Right forelimb (tissue), 1 donor: ENCODE results near the gene RAB4B.
"Not testable (repeated sequence)": the region's sequence is repeated elsewhere in the genome, so short reads cannot be mapped to it uniquely, and the experiment has no call there.

Experiments used
- DNase-seq: peaks from one replicate; pipeline ENCODE4 v3.0.0-alpha.2; 2018

RAB4B gene

DNA sequence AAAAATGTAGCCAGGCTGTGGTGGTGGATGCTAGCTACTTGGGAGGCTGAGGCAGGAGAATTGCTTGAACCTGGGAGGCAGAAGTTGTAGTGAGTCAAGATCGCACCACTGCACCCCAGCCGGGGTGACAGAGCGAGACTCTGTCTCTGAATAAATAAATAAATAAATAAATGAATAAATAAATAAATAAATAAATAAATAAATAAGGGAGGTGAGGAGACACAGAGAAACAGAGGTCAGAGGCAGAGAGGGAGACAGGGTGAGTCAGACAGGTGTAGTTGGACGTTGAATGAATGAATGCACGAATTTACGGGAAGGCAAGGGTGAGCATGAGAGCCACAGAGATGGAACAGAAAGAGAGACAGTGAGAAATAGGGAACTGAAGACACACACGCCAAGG, 3.1 kb downstream of the RAB4B start:
- no peak for DNase-seq

- DNase-seq, result no peak
These were observed 5.7 kb downstream of the RAB4B start for GRCh38 chr19:40783711-40784110.

- DNase-seq, result not testable (repeated sequence)
These were observed 6.1 kb downstream of the RAB4B start for GRCh38 chr19:40784146-40784545.

DNA sequence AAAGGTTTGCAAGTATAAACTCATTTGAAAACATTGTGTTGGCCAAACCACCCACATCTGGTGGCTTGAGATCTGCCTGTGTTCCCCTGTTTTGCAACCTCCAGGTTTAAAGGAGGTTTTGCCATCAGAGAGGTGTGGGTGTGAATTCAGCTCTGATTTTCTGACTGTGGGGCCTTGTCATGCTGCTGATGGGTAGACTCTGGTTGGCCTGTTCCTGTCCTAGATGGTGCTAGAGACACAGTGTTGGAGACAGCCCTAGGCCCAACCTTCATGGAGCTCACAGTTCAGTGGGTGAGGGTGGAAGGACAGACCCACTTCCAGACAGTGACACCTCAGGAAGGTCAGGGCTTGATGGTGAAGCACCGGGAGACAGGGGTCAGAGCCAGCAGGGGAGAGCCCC, 7.5 kb downstream of the RAB4B start:
- DNase-seq, result no peak

GRCh38 chr19:40786060-40787037, 8.3 kb downstream of the RAB4B start:
- no peak for DNase-seq

DNA sequence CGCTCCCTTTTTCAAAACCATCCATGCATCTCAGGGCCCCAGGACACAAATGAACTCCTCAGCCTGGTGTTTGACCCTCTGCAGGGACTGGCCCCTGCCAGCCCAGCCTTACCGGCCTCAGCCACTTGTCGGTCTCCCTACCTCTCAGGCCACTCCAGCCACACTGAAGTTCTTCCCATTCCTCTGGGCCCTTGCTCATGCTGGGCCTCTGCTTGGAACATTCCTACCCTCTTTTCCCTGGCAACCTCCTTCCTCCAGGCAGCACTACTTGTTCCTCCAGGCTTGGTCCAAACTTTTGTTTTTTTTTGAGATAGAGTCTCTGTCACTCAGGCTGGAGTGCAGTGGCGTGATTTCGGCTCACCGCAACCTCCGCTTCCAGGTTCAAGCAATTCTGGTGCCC, 13.3 kb downstream of the RAB4B start:
- no peak for DNase-seq

- DNase-seq, result no peak
These were observed 13.9 kb downstream of the RAB4B start for GRCh38 chr19:40791996-40792395.

- no peak for DNase-seq
These were observed 19.3 kb downstream of the RAB4B start for GRCh38 chr19:40797166-40797962.

DNA sequence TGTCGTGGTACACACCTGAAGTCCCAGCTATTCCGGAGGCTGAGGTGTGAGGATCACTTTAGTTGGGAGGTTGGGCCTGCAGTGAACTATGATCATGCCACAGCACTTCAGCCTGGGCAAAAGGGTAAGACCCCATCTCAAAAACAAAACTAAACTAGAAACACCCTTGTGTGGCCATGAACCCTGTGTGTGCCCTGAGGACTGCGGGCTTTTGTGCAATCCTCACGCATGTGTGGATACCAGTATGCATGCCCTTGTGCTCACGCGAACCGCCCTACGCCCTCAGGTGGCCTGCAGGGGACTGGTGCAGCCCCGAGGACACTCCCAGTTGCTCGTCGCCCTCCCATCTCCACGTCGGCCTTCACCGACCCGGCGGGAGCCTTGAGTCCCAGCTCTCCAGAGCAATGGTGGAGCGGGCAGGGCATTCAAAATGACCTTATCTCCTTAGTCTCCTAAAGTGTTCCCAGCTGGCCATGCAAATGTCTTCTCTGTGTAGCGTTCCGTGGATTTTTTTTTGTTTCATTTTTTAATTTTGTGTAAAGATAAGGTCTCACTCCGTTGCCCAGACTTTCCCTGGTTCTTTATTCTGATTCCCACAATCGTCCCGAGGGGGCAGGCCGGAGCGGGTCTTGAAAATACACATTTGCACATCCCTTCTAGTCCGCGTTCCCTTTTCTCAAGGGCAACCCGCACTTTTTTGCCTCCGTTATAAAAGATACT, 20.1 kb downstream of the RAB4B start:
- DNase-seq, result no peak

DNA sequence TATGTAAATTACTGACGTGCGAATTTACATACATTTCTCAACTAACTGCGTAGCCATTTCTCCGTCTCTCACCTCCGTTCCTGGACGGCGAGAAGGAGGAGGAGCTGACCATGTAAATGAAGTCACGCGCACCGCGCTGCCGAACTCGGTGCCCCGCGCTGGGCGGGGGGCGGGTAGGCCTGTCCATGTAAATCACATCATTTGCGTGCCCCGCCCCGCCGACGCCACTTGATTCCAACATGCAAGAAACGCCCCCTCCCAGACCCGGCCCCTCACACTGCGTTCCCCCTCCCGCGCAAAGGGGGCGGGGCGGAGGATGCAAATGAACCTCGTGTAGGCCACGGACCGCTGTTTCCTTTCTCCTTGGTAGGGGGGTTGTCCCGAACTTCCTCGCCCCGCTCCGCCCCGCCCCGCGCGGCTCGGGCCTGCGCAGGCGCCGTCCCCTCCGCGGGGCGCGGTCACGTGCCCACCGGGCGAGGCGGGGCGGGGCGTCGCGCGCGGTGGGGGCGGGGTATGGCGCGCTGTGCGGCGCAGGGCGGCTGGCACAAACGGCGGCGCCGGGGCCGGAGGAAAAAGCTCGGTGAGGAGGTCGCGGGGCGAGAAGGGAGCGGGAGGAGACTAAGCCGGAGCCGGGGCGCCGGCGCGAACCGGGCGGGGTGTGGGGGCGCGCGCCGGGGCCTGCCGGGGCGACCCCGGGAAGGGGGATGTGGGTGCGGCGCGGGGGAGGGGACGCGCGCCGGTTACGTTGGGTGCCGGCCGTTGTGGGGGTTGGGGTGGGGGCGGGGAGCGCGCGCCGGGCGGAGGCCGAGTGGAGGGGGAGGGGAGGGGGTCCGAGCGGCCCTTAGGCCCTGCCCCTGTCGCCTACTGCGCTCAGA, 20.9 kb downstream of the RAB4B start, which contains the start of gene EGLN2:
Gene EGLN2 (plus strand): TSS at position 509 of the 875 bp plus-strand sequence. CDS start 1,382 bp downstream, outside the sequence.
- DNase-seq, result peak; percentile 100

DNA sequence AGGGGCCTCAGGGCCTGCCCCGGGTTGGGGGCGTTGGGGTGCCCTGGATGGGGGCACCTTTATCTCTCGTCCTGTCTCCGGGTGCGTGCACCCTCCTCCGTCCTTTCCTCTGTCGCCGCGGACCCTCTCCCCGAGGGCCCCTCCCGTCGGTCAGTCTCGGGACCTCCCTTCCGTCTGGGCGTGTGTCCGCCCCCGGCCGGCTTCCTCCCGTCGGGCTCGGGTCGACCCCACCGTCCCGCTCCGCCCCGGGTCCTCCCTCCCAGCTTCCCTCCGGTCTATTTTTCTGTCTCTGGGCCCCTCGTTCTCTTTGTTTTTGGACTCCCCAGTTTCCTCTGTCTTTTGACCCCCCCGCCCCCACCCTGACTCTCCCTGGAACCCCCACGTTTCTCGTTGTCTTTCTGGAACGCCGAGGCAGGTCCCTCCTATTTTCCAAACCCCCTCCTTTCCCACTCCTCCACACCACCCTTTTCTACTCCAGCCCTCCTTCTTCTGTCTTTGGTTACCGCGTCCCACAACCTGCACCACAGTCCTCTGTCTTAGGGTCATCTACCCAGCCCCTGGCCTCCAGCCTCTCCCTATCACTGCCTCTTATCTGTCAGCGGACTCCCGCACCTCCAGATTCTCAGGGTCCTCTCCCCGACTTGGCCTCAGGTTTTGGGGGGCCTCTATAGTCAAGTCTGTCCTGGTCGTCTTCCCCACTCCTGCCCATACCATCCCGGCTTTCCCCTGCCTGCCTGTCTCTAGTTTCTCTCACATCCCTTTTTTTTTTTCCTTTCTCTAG, 21.7 kb downstream of the RAB4B start:
- DNase-seq, result no peak

DNA sequence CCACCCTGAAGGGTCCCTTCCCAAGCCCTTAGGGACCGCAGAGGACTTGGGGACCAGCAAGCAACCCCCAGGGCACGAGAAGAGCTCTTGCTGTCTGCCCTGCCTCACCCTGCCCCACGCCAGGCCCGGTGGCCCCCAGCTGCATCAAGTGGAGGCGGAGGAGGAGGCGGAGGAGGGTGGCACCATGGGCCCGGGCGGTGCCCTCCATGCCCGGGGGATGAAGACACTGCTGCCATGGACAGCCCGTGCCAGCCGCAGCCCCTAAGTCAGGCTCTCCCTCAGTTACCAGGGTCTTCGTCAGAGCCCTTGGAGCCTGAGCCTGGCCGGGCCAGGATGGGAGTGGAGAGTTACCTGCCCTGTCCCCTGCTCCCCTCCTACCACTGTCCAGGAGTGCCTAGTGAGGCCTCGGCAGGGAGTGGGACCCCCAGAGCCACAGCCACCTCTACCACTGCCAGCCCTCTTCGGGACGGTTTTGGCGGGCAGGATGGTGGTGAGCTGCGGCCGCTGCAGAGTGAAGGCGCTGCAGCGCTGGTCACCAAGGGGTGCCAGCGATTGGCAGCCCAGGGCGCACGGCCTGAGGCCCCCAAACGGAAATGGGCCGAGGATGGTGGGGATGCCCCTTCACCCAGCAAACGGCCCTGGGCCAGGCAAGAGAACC, 22.4 kb downstream of the RAB4B start:
- DNase-seq, result no peak

DNA sequence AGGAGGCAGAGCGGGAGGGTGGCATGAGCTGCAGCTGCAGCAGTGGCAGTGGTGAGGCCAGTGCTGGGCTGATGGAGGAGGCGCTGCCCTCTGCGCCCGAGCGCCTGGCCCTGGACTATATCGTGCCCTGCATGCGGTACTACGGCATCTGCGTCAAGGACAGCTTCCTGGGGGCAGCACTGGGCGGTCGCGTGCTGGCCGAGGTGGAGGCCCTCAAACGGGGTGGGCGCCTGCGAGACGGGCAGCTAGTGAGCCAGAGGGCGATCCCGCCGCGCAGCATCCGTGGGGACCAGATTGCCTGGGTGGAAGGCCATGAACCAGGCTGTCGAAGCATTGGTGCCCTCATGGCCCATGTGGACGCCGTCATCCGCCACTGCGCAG, 22.9 kb downstream of the RAB4B start:
- no peak for DNase-seq

- no peak for DNase-seq
These were observed 23.6 kb downstream of the RAB4B start for GRCh38 chr19:40801426-40802299.

GRCh38 chr19:40802300-40803169, 24.5 kb downstream of the RAB4B start:
- DNase-seq, result no peak

- DNase-seq, result no peak
These were observed 25.3 kb downstream of the RAB4B start for GRCh38 chr19:40803170-40803856.

DNA sequence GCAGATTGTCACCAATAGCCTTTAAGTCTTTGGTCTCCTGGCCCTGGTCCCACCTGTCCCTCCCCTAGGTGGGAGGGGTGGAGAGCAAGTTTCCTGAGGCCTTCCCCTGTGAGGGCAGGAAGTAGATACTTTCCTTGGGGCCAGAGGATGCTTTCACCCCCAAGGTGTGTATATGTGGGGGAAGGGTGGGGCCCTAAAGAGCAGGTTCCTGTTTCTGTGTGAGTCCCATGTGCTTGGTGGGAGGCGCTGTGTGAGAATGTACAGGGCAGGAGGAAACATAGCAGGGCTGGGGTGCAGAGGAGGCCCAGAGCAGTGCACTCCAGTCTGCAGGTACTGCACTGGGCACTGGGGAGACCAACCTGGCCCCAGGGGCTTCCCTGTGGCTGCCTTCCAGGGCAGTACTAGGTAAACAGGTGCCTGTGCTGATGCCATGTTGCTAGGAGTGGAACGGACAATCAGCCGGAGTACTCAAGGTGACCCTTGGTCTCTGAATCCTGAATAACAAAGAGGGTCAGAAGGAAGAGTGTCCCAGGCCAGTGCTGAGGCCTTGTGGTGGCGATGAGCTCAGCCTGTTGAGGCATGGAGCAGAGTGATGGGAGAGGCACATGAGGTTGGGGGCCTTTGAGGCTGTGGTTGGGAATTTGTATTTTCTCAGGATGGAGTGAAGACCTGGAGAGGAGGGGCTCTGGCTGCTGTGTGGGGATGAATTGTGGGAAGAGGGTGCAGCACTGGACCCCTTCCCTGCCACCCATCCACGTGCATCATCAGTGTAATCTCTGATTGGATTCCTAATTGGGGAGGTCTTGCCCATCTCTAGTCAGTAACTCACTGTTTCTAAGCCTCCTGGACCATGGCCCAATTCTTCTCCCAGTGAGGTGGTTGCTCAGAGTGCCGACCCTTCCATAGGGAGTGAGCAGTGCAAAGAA, 26.1 kb downstream of the RAB4B start:
- DNase-seq, result no peak
